Astrocyte of the hippocampus (primary cell): Measurements from ENCODE around the gene ENPEP.
"Not testable (repeated sequence)": the region's sequence is repeated elsewhere in the genome, so short reads cannot be mapped to it uniquely, and the experiment has no call there.

Source experiments
- DNase-seq: peaks from one replicate; pipeline ENCODE4 v3.0.0; 2011; ENCODE audit warnings: low read depth, low spot score

The ENPEP gene

GRCh38 chr4:110518889-110519490 is 43.0 kb downstream of the ENPEP start:
- peak; percentile 40 for DNase-seq

- no peak for DNase-seq
Observed at GRCh38 chr4:110520886-110521285, 44.9 kb downstream of the ENPEP start.

GRCh38 chr4:110526589-110526988 is 50.6 kb downstream of the ENPEP start:
- DNase-seq: no peak

- DNase-seq: no peak
Observed at GRCh38 chr4:110527156-110527555, 51.2 kb downstream of the ENPEP start.

- DNase-seq: peak; percentile 56
Observed at GRCh38 chr4:110532901-110533589, 57.1 kb downstream of the ENPEP start.

GRCh38 chr4:110533590-110533910 is 57.6 kb downstream of the ENPEP start:
- DNase-seq: no peak

- peak; percentile 93 for DNase-seq
Observed at GRCh38 chr4:110533940-110534339, 58.0 kb downstream of the ENPEP start.

GRCh38 chr4:110540581-110540980 is 64.6 kb downstream of the ENPEP start:
- no peak for DNase-seq

GRCh38 chr4:110540982-110541451 is 65.1 kb downstream of the ENPEP start:
- peak; percentile 15 for DNase-seq

- DNase-seq: no peak
Observed at GRCh38 chr4:110543577-110543976, 67.6 kb downstream of the ENPEP start.

- DNase-seq: no peak
Observed at GRCh38 chr4:110544594-110544993, 68.6 kb downstream of the ENPEP start.

GRCh38 chr4:110550260-110550659 is 74.3 kb downstream of the ENPEP start:
- peak; percentile 41 for DNase-seq

- DNase-seq: no peak
Observed at GRCh38 chr4:110553197-110553596, 77.2 kb downstream of the ENPEP start.

GRCh38 chr4:110567214-110567613 is 91.3 kb downstream of the ENPEP start:
- no peak for DNase-seq

GRCh38 chr4:110576696-110577095 is 100.7 kb downstream of the ENPEP start:
- not testable (repeated sequence) for DNase-seq

- peak; percentile 73 for DNase-seq
Observed at GRCh38 chr4:110586131-110586850, 110.3 kb downstream of the ENPEP start.

GRCh38 chr4:110587666-110588285 is 111.8 kb downstream of the ENPEP start:
- DNase-seq: no peak

GRCh38 chr4:110589297-110589696 is 113.3 kb downstream of the ENPEP start:
- DNase-seq: no peak

- no peak for DNase-seq
Observed at GRCh38 chr4:110595583-110595982, 119.6 kb downstream of the ENPEP start.

- no peak for DNase-seq
Observed at GRCh38 chr4:110596431-110596830, 120.5 kb downstream of the ENPEP start.

- no peak for DNase-seq
Observed at GRCh38 chr4:110597582-110597981, 121.6 kb downstream of the ENPEP start.

- DNase-seq: no peak
Observed at GRCh38 chr4:110602061-110602460, 126.1 kb downstream of the ENPEP start.
